Measurements from ENCODE around the gene ATP10B.
"Not testable (repeated sequence)": the region's sequence is repeated elsewhere in the genome, so short reads cannot be mapped to it uniquely, and the experiment has no call there.

The ATP10B gene

DNA sequence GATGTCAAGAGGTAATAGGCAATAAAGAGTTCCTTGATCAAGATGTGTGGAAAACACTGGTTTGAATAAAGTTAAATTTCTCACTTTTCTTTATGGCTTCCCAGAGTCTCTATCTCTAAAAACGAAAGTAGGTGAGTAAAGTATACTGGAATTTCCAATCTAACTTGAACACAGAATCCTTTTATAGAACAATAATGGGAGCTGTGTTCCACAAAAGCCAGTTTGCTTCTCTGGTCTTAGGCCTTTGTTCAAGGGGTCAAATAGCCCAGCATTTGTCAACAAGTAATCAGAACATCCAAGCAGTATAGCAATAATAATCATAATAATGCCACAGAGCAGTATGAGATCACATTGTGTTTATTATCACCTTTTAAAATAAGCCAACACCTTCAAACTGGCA lies 20.2 kb downstream of the ATP10B start:
- DNase-seq (ENCODE audit: low read depth in 2 of 2): no peak

DNA sequence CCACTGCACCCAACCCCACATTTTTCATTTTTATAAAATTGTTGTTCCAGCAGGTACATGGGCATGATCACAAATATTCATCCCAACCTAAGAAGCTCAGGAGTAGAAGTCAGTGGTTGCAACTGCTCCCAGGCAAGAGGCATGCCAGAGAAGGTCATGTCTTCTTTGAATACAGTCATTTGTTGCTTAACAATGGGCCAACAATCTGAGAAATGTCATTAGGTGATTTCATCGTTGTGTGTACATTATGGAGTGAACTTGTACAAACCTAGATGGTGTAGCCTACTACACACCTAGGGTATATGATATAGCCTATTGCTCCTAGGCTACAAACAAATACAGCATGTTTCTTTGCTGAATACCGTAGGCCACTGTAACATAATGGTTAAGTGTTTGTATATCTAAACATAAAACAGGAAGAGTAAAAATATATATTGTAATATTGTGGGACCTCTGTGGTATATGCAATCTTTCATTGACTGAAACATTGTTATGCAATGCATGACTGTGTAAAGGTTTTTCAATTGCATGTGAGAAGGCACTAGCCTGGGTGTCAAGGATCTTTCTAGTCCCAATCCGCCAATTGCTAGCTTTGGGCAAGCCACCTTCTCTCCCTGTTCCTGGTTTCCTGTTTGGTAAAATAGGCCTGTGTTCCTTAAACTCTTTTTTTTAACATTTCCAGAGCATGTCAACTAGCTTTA lies 27.6 kb downstream of the ATP10B start:
- DNase-seq (ENCODE audit: low read depth in 2 of 2): no peak

DNA sequence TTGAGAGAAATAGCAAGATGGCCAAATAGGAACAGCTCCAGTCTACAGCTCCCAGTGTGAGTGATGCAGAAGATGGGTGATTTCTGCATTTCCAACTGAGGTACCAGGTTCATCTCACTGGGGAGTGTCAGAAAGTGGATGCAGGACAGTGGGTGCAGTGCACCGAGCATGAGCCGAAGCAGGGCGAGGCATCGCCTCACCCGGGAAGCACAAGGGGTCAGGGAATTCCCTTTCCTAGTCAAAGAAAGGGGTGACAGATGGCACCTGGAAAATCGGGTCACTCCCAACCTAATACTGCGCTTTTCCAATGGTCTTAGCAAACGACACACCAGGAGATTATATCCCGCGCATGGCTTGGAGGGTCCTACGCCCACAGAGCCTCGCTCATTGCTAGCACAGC lies 39.0 kb downstream of the ATP10B start:
- not testable (repeated sequence) for DNase-seq (ENCODE audit: low read depth in 2 of 2)

DNA sequence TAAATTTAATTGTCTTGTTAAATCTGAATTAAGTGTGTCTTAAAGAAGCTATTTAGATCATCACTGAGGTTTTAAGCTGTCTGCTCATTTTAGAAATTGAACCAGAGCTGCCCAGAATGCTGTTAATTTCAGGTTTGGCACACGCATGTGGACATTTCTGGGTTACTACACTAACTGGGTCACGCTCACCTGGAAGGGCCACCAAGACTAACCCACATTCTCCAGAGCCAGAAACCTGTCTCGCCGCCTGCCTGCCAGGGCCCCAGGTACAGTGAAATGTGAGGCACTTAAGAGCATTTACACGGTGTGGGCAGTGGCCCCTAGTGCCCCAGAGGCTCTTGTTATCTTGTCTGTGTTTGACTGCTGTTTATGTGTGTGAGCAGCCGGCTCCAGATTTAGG lies 46.6 kb downstream of the ATP10B start:
- DNase-seq (ENCODE audit: low read depth in 2 of 2): no peak

DNA sequence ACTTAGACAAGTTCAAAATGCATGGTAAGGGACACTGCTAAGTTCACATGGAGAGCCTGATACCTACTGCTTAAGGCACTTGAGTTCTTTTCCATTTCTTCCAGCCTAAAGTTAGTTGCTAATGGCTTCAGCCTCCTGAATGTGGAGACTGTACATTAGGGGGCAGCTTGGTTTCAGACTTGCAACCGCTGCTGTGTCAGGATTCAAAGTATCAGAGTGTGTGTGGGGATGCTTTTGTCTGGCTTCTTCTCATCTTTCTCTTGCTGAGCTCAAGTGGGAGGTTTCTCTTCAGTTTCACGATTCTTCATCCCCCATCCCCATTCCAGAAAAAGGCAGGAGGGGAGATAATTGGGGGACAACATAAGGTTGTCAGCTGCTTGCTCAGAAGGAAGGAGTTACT lies 49.4 kb downstream of the ATP10B start:
- no peak for DNase-seq (ENCODE audit: low read depth in 2 of 2)

DNA sequence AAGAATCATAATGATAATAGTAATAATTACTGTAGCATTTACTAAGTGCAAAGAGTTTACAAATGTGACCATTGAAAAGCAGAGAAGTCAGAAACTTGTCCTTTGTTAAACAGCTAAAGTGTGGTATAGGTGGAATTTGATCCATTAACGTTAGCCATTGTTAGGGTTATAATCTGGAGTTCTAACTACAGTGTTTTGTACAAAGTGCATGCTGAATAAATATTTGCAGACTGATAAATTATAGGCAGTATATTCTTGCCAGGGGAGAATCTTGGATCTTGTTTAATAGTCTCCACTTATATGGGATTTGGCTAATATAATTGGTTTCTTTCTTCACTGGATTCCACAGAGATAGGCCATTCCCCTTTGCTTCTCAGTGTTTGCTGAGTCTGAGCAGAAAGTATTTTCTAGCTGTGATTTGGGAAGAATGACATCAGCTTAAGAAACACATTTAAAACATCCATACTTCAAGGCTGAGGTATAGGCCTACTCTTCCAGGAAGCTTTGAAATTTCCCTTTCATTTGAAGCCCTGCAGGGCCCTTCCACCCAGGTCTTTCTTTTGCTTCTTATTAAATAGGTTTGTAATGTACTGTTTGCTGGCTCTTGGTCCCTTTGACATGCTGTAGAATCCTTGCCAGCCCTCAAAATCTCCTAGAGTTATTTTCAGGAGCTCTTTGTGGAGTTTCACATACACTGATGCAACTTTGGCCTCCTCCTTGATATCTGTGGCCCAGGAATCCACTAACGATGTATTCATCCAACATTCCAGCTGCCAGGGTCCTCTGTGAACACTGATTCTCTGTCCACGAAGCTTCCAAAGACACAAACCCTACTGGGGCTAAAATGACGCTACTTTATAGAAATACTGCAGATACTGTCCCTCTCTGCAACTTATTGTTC lies 51.4 kb downstream of the ATP10B start:
- DNase-seq (ENCODE audit: low read depth in 2 of 2): no peak

DNA sequence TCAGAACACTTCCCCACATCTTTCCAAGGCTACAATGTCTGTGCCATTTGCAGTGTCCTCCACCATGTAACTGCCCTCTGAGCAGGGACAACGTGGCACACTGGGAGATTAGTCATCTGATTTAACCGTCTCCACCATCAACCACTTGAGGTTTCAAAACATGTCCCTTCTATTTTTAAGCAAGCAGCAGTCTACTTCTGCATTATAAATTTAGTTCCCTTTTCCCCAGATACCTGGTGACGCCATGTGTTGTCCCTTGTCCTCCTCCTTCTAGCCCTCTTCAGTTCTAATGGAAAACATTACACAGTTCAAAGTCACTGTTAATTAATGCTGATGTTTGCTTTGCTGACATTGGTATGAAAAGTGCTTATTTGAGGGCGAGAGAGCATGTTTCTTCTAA lies 52.8 kb downstream of the ATP10B start:
- DNase-seq (ENCODE audit: low read depth in 2 of 2): no peak

DNA sequence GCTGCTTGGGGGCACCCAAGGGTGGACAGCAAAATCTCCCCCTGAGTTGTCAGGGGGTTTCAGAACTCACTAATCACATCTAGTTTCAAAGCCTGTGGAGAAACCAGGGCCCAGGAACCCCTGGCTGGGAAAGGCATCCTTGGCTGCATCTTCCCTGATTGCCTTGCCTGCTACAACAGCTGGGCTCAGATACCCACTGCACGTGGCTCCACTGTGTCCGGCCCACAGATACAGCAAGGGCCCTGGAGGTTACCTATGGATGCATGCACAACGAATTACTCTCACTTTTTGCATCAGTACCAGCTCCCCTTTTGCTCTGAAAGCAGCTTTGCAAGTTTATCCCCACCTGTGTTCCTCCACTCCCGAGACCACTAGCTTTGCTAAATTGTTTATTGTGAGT lies 55.0 kb downstream of the ATP10B start:
- no peak for DNase-seq (ENCODE audit: low read depth in 2 of 2)

DNA sequence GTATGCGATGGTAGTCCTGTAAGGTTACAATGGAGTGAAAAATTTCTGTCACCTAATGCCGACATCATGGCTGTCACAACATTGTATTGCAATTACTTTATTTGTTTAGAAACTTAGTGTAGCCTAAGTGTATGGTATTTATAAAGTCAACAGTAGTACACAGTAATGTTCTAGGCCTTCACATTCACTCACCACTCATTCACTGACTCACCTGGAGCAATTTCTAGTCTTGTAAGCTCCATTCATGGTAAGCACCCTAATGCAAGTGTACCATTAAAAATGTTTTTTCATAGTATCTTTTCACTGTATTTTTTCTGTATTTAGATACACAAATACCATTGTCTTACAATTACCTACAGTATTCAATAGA lies 58.5 kb downstream of the ATP10B start:
- DNase-seq (ENCODE audit: low read depth in 2 of 2): no peak

DNA sequence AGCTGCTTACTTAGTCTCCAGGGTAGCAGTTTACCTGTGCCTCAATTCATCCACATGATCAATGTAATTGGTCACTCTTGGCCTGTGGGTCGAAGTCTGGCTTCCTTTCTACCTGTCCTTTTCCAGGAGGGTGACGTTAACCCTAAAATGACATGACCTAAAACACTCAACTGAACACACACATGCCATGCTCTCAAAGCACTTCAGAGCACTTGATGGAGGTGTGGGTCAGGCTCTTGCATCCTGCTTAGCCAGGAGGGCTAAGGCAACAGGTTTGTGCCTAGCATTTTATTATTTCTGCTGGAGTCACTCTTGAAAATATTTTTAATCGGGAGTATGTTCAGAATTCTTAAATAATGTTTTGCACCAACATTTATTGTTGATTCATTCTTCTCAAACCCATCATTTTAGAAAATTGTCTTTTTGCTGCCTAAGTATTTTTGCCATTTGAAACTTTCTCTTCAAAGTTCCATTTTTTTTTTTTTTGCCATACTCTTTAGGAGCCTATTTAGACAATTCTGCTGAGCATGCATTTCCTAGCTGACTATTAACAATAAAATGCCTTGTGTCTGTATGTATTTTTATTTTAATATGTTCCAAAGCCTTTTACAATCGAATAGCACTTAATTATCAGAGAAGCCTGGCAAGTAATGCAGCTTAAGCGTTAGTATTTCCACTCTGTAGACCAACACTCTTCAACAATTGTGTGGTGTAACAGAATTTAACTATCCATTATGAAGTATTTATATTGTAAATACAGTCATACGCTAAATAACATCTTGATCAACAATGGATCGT lies 59.1 kb downstream of the ATP10B start:
- no peak for DNase-seq (ENCODE audit: low read depth in 2 of 2)

DNA sequence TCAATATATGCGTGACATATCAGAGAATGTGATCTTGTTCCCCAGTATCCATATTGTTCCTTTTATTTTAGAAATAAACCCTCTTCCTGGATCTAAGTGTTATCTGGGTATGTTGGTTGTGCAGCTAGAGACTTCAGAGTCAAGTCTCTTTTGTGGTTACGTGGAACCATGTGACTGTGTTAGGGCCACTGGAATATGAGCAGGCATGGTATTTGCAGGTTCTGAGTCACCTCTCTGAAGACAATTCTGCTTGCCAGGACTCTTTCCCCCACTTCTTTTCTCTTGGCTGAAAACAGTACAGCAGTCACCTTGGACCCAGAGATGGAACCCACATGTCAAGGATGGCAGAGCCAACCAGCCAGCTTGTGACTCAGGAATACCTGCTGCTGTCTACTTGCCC lies 59.7 kb downstream of the ATP10B start:
- DNase-seq (ENCODE audit: low read depth in 2 of 2): no peak

DNA sequence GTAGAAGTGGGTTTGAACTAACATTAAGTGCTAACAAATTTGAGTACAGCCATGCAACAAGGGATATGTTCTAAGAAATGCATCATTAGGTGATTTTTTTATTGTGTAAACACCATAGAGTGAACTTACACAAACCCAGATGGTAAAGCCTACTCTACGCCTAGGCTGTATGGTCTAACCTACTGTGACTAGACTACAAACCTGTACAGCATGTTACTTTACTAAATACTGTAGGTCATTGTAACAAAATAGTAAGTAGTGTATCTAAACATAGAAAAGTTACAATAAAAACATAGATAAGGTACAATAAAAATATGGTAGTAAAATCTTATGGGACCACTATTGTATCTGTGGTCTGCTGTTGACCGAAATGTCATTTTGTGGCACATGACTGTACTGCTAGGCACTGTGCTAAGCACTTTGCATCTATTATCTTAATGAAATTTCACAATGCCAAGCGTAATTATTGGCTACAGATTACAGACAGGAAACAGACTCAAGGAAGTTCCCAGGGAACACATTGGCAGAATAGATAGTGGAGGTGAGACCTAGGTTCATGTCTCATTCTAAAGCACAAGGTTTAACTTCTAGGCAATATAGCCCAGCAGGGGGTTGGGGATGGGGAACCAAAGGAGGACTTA lies 62.7 kb downstream of the ATP10B start:
- no peak for DNase-seq (ENCODE audit: low read depth in 2 of 2)

DNA sequence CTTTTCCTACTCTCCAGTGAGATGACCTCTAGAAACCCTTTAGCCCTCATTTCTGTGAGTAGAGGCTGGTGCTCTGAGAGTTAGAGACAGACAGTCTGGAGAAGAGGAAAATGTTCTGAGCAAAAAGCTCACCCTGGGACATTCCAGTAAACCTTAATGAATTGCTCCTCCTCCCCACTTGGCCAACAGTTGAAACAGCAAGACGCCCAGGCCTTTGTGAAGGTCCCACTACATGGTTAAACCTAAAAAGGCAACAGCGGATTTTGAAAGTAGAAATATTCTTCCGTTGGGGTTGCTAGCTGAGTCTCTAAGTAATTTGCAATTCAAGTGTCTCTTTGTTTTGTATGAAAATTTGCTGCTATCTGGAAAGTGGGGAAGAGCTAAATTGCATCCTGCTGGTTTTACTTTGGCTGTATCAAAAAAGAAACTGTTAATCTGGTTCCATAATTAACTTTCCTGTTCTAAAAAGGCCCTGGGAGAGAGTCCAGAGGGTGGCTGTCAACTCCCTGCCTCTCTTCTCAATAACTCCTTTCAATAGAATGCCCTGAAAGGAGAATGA lies 63.8 kb downstream of the ATP10B start:
- no peak for DNase-seq (ENCODE audit: low read depth in 2 of 2)

DNA sequence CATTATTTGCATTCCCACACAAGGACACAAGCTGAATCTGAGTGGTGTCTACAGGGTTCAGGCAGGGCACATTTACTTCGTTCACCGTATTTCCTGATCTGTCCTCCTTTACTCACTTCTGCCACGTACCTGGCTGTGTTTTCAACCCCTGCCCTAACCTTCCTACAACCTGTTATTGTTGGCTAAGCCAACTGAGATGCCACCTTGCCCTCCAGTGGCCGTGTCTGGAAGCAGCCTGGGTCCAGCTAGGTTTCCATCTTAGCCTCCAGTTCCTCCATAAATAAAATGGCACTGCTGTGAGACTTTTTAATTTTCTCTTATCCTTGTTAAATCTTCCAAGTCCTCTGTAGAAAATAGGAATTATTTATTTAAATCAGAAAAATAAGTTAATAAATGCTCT lies 64.8 kb downstream of the ATP10B start:
- DNase-seq (ENCODE audit: low read depth in 2 of 2): peak in 1 of 2 donors; percentile 3

DNA sequence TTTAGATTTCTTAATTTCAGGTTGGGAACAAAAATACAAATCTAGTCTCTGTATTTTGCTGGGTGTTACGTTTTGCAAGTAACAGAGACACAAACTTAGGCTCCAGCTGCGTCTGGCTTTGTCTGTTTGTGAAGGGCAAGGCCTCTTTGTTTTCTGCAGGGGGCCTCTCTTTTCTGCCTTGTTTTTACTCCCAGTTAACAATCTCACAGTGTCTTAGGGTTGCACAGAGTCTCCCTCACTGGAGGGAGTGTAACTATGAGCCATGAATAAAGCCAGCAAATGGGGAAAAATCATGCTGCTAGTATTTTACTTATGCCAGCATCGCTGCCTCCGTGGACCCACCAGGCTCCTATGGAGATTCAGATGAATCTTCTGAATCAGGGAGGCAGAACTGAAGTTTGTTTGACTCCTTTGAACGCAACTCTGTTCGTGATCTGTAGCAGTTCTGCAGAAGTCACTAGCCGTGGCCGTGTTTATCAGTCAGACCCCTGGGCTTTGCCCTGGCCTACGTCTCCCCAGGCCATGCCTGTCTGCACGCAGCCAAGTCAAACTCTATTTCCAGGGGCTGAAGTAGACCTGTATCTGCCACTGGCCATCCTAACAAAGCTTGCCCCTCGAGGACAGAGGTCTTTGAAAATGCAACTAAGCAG lies 77.2 kb downstream of the ATP10B start:
- no peak for DNase-seq (ENCODE audit: low read depth in 2 of 2)

DNA sequence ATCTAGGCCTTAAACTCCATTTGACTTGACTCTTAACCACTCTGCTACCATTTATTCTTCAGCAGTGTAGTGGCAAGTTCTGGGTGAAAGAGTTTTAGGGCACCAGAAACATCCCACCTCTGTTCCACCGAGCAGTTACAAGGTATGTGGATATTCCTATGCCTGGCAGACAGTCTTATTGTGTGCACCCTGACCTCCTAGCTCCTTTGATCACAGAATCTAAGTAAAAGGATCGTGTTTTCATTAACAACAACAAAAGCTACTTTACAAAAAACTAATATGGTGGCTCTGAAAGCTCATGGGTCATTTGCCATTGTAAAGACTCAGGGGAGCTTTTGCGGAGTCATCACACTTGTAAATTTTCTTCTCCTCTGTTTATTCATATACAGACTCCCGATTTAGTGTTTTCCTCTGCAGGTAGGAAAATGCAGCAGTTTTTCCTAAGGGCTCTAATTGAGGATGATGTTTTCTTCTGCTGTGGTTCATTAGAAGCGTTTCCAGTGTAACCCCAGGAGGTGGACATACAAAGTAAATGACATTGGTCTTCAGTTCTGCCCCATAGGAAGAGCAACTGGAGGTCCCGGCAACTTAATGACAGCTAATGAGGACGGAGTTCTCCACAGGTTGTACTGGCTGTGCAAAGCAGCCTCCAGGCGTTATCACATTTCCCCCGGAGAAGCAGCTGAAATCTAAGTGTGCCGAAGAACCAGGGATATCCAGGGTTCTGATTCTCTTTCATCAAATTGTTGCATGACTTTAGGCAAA lies 78.2 kb downstream of the ATP10B start:
- DNase-seq (ENCODE audit: low read depth in 2 of 2): no peak

DNA sequence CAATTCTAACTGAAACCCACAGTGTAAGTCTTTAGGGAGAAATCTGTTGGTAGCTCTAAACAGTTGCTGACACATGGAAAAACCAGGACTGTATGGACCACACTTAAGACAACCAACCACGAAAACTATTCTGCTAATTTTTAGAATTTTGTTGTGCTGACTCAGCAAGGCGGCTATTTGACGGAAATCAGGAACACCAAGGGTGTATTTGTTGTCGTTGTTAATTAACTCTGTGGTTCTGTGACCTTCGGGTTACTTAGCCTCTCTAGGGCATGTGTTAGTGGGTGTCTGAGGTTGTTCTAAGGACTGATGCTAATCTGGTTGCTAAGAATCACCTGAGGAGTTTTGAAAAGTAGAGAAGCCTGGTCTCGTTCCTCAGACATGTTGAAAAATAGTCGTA lies 79.2 kb downstream of the ATP10B start:
- no peak for DNase-seq (ENCODE audit: low read depth in 2 of 2)

DNA sequence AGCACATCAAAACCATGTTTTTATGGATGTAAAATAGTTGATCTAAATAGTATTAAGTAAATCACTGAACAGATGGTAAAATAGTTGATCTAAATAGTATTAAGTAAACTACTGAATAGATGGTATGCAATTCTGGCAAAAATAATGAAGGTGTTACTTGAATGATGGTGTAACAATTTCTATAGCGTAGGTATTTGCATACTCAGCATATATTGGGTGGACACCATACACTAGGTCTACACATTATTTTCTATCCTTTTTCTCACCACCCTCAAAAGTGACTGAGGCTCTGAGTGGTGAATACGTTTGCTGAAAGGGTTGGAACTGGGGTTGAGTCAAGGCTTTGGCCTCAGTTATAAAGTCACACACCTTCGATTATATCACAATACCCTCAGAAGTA lies 81.3 kb downstream of the ATP10B start:
- no peak for DNase-seq (ENCODE audit: low read depth in 2 of 2)

DNA sequence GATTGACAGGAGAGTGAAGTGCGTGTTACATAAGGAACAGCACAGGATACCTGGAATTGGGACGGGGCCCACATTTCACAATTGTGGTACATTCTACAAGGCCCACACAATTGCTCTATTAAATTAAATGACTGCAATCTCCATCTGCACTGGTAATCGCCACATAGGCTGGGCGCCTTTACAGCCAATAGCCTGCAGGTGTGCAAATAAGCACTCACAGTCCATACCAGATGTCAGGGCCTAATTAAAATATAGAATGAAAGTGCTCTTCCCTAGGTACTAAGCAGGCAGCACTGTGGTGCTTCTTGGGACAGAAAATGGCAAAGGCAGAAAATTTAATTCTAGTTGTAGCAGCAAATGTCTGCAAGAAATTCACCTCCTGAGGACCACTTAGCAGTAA lies 82.7 kb downstream of the ATP10B start:
- no peak for DNase-seq (ENCODE audit: low read depth in 2 of 2)

DNA sequence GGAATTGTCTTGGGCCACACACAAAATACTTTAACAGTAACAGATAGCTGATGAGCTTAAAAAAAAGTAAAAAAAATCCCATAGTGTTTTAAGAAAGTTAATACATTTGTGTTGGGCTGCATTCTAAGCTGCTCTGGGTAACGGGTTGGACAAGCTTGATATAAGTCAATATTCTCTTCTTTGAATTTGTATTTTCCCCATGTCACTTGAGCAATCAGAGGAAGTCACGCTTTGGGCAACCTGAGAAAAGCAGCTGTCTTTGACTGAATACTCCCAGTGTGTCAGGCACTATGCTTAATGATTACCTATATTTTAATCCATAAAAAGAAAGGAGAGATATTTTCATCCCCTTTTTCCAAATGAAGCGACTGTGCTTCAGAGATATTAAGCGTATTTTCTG lies 84.9 kb downstream of the ATP10B start:
- DNase-seq (ENCODE audit: low read depth in 2 of 2): no peak

Measured in stimulated activated CD4-positive, alpha-beta T cell treated with anti-CD3 and anti-CD28 coated beads, Interleukin-15, amount 100 ng/mL, for 48 hours (primary cell).